ENCODE results near the gene ZMIZ1. TPM values are rescaled to one million over a fixed set of nuclear protein-coding genes. Genes with fewer than 3 reads are reported as not detected.

Gene ZMIZ1
- polyA plus RNA-seq, 2 of the 4 experiments (the other 2 are of a cell fraction), result 8.1 to 30.3 TPM

DNA sequence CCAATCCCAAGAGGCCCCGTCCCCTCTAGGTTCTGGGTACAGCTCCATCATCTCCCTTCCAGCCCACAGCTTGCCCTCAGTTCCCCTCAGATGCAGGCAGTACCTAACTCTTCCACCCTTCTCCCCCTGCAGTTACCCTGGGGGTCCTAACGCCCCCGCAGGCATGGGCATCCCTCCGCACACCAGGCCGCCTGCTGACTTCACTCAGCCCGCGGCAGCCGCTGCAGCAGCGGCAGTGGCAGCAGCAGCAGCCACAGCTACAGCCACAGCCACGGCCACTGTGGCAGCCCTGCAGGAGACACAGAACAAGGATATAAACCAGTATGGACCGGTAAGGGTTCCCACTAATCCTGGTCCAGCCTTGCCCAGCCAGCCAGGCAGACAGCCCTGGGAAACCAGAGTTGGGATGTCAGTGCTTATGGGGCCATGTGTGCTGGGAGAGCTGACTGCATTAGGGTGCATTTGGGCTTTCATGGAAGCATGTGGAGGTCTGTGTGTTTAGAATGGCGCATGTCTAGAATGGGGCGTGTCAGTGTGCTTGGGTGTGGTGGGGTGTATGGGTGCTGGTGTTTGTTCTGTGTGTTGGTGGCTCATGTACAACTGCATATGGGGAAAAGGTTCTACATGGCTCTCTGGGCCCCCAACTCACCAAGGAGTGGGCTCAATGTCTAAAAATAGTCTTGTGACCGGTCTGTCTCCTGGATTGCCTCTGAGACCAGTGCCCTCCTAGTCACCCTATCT, 223.4 kb downstream of the ZMIZ1 start:
- Histone ChIP-seq H3K4me2 (no peak overlapping the region), H3K27ac (no peak overlapping the region), H3K4me3 (no peak overlapping the region), H3K4me1 (peaks cover 26% of the 10 kb centered on the region), H3K9me3 (no peaks in the 10 kb centered on the region)
- DNase-seq (ENCODE audit: low read depth in 1 of 2, low spot score in 1 of 2) (no peak), FAIRE-seq (no peak), ATAC-seq (peak in 1 of 2 experiments; percentile 3; a peak in 1 of 6 replicates)
- WGBS (ENCODE audit: missing lambda C conversion rate), result 85% methylated on average over 8 of the region's 14 CpGs
- ChIA-PET CTCF (interaction anchor here (0.6 to 1.0 kb wide), 3 partner anchors 54 to 214 kb away, joined by 3 read pairs; no protein-coding TSS in a partner anchor), POLR2A (no interaction called here)
- TF ChIP-seq, protein P1, sequence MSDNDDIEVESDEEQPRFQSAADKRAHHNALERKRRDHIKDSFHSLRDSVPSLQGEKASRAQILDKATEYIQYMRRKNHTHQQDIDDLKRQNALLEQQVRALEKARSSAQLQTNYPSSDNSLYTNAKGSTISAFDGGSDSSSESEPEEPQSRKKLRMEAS (IDR thresholded peaks at IDR 0.05), result no peak
- no peak for TF ChIP-seq RCOR1 (IDR thresholded peaks at IDR 0.05; ENCODE audit: low read depth, low read length)
- TF ChIP-seq PHF8 (IDR thresholded peaks at IDR 0.05; ENCODE audit: borderline replicate concordance, low read depth), result no peak
- TF ChIP-seq, protein P2, sequence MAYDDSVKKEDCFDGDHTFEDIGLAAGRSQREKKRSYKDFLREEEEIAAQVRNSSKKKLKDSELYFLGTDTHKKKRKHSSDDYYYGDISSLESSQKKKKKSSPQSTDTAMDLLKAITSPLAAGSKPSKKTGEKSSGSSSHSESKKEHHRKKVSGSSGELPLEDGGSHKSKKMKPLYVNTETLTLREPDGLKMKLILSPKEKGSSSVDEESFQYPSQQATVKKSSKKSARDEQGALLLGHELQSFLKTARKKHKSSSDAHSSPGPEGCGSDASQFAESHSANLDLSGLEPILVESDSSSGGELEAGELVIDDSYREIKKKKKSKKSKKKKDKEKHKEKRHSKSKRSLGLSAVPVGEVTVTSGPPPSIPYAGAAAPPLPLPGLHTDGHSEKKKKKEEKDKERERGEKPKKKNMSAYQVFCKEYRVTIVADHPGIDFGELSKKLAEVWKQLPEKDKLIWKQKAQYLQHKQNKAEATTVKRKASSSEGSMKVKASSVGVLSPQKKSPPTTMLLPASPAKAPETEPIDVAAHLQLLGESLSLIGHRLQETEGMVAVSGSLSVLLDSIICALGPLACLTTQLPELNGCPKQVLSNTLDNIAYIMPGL (CRISPR knock-in tag; IDR thresholded peaks at IDR 0.05; ENCODE audit: borderline replicate concordance), result no peak
- no peak for TF ChIP-seq RFX5 (IDR thresholded peaks at IDR 0.05)
- no peak for TF ChIP-seq TP53 (CRISPR knock-in tag; IDR thresholded peaks at IDR 0.05)
- TF ChIP-seq FOSB (CRISPR knock-in tag; IDR thresholded peaks at IDR 0.05), result no peak

DNA sequence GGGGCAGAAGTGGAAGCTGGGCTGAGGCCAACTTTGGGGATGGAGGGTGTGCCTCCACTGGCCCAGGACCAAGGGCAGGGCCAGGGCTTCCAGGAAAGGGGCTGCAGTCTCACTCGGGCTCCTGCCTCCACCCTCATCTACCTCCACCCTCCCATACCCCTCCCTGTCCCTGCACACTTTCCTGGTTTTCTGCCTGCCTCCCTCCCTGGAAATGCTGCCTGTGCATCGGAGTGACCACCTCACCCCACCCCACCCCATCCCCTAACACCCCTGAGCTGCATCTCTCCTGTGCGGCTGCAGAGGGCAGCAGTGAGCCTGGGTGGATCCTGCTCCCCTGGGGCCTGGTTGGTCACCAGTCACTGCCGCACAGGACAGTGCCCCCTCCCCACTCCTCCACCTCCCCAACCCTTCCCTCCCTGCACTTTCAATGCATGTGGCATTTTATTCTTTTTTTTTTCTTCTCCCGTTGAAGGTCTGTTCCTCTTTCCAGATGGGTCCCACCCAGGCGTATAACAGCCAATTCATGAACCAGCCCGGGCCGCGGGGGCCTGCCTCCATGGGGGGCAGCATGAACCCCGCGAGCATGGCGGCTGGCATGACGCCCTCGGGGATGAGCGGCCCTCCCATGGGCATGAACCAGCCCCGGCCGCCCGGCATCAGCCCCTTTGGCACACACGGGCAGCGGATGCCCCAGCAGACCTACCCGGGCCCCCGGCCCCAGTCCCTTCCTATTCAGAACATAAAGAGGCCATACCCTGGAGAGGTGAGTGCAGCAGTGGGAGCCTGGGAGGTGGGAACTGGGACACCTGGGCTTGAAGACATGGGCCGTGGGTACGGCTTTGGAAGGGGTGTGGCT, 224.4 kb downstream of the ZMIZ1 start:
- WGBS (ENCODE audit: missing lambda C conversion rate), result 67% methylated on average over 11 of the region's 24 CpGs
- no peaks in the 10 kb centered on the region for H3K9me3 ChIP-seq
- peaks cover 31% of the 10 kb centered on the region for H3K4me1 ChIP-seq
- no peak overlapping the region for H3K4me3 ChIP-seq
- no peak for FAIRE-seq
- peak; percentile 43 to 74; a peak in 4 of 6 replicates for ATAC-seq
- ChIA-PET POLR2A (no interaction called here), CTCF (interaction anchor here (0.6 to 1.2 kb wide), 3 partner anchors 15 to 170 kb away, joined by 3 read pairs; no protein-coding TSS in a partner anchor)
- H3K27ac ChIP-seq, result no peak overlapping the region
- peak in 1 of 2 experiments; percentile 73 for DNase-seq (ENCODE audit: low read depth in 1 of 2, low spot score in 1 of 2)
- TF ChIP-seq RFX5 (IDR thresholded peaks at IDR 0.05) (no peak), FOSL2 (IDR thresholded peaks at IDR 0.05) (no peak), FOSL2 (CRISPR knock-in tag; IDR thresholded peaks at IDR 0.05) (no peak), RAD21 (conservative IDR thresholded peaks at IDR 0.05 in 1 of 2, IDR thresholded peaks at IDR 0.05 in 1 of 2) (peak; percentile 38 to 44; a peak in 4 of 5 replicates), CBX2 (IDR thresholded peaks at IDR 0.05; ENCODE audit: borderline replicate concordance, low read depth) (no peak), NFE2L2 (conservative IDR thresholded peaks at IDR 0.05; ENCODE audit: low read length) (no peak)
- TF ChIP-seq, protein P3, sequence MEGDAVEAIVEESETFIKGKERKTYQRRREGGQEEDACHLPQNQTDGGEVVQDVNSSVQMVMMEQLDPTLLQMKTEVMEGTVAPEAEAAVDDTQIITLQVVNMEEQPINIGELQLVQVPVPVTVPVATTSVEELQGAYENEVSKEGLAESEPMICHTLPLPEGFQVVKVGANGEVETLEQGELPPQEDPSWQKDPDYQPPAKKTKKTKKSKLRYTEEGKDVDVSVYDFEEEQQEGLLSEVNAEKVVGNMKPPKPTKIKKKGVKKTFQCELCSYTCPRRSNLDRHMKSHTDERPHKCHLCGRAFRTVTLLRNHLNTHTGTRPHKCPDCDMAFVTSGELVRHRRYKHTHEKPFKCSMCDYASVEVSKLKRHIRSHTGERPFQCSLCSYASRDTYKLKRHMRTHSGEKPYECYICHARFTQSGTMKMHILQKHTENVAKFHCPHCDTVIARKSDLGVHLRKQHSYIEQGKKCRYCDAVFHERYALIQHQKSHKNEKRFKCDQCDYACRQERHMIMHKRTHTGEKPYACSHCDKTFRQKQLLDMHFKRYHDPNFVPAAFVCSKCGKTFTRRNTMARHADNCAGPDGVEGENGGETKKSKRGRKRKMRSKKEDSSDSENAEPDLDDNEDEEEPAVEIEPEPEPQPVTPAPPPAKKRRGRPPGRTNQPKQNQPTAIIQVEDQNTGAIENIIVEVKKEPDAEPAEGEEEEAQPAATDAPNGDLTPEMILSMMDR (IDR thresholded peaks at IDR 0.05), result peak; percentile 44; the same call in 2 of the 3 replicates
- TF ChIP-seq, protein P4, sequence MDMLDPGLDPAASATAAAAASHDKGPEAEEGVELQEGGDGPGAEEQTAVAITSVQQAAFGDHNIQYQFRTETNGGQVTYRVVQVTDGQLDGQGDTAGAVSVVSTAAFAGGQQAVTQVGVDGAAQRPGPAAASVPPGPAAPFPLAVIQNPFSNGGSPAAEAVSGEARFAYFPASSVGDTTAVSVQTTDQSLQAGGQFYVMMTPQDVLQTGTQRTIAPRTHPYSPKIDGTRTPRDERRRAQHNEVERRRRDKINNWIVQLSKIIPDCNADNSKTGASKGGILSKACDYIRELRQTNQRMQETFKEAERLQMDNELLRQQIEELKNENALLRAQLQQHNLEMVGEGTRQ (IDR thresholded peaks at IDR 0.05), result no peak
- H3K4me2 ChIP-seq, result no peak overlapping the region
